ENCODE results near the gene HGS. TPM values are rescaled to one million over a fixed set of nuclear protein-coding genes. Genes with fewer than 3 reads are reported as not detected.
A peak's percentile ranks its signal among the peaks of the same experiment; 100 is the strongest.

HGS gene
- total RNA-seq, 1 donor from 2014 or later, result 31.7 TPM

- no peak for DNase-seq
These were observed 666 bp downstream of the HGS start for GRCh38 chr17:81684442-81684911.

DNA sequence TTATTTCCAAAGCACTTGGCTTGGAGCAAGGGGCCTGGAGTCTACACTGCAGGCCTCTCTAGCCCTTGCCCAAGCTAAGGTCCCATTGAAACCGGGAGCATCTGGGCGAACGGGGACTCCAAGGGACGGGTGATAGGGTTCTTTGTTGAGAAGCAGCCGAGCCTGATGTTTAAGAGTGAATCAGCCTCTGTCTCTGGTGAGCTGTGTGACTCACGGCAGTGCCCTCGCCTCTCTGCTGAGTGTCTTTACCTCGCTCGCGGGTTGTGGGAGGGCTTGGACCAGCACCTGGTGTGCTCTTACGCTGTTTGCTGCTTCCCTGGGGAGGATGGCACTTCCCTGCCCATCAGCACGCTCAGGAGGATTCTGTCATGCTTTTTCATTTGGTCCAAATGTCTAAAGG is 1.3 kb downstream of the HGS start:
- no peak for DNase-seq

DNA sequence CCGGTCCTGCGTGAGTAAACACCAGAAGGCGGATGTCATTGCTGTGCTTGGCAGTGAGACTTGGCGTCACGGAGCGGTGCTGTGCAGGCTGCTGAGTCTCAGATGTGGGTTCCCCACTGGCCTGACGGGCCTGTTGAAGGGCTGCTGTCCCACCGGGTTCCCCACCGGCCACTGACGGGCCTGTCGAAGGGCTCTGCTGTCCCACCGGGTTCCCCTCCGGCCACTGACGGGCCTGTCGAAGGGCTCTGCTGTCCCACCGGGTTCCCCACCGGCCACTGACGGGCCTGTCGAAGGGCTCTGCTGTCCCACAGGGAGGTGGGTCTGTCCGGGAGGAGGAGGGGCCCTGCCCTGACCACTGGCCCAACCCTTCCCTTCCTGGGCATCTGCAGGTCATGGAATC is 2.8 kb downstream of the HGS start:
- DNase-seq, result no peak

- no peak for DNase-seq
These were observed 4.1 kb downstream of the HGS start for GRCh38 chr17:81687770-81688541.

GRCh38 chr17:81688616-81689015 is 4.8 kb downstream of the HGS start:
- no peak for DNase-seq

GRCh38 chr17:81690066-81690465 is 6.3 kb downstream of the HGS start:
- no peak for DNase-seq

- DNase-seq, result no peak
These were observed 6.7 kb downstream of the HGS start for GRCh38 chr17:81690549-81690948.

DNA sequence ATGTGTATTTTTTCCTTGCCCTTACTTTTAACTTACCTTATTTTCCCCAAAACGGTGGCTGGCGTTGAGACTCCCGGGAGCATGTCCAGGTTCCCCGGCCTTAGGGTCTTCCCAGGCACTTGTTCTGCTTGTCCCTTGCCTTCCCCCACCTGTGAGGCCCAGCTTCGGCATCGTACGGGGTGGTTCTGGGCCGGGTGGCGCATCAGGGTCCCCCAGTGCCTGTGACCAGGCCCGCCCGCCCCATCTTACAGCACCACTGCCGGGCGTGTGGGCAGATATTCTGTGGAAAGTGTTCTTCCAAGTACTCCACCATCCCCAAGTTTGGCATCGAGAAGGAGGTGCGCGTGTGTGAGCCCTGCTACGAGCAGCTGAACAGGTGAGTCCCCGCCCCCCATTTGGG is 7.4 kb downstream of the HGS start:
- no peak for DNase-seq

DNA sequence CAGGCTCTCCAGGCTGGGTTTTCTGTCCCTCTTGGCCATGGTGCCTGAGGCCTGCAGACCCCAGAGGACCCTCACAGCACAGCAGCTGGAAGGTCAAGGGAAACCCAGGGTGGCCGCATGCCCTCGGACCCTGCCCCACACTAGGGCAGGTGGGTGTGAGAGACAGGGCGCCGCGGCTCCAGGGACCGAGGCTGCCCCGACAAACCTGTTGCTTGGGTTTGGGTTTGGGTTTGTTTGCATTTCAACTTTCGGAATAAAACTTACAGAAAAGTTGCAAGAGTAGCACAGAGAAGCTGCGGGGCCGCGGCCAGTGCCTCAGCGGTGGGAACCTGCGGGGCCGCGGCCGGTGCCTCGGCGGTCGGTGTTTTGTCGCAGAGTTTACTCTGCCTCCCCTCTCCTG is 7.8 kb downstream of the HGS start:
- no peak for DNase-seq

DNA sequence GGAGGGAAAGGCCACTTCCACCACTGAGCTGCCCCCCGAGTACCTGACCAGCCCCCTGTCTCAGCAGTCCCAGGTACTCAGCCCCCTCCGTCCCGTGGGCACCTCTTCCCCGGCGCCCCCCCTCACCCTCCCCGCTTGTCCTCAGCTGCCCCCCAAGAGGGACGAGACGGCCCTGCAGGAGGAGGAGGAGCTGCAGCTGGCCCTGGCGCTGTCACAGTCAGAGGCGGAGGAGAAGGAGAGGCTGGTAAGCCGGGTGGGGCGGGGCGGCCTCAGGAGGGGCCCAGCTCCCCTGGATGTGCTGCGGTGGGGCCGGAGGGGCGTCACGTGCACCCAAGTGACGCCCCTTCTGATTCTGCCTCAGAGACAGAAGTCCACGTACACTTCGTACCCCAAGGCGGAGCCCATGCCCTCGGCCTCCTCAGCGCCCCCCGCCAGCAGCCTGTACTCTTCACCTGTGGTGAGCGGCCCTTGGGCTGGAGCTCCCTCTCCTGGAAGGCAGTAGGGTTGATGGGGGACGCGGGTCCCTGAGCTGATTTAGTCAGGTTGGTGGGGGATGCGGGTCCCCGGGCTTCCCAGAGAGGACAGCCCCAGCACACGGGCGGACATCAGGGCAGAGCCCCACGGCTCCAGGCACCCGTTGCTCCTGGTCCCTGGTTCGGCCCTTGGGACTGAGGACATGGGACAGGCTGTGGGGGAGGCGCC is 9.8 kb downstream of the HGS start:
- no peak for DNase-seq

DNA sequence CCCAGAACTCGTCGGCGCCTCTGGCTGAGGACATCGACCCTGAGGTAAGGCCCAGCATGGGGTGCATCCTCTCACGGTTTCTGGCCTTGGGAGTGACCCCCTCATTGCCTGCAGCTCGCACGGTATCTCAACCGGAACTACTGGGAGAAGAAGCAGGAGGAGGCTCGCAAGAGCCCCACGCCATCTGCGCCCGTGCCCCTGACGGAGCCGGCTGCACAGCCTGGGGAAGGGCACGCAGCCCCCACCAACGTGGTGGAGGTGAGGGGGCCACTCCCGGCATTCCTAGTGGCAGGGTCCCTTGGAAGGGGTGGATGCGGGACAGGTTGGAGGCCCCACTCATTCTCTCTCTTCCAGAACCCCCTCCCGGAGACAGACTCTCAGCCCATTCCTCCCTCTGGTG is 11.0 kb downstream of the HGS start:
- no peak for DNase-seq

GRCh38 chr17:81695211-81695610 is 11.4 kb downstream of the HGS start:
- no peak for DNase-seq

- no peak for DNase-seq
These were observed 12.0 kb downstream of the HGS start for GRCh38 chr17:81695801-81696200.

GRCh38 chr17:81696218-81696941 is 12.6 kb downstream of the HGS start:
- no peak for DNase-seq

- no peak for DNase-seq
These were observed 13.6 kb downstream of the HGS start for GRCh38 chr17:81697261-81698044.

DNA sequence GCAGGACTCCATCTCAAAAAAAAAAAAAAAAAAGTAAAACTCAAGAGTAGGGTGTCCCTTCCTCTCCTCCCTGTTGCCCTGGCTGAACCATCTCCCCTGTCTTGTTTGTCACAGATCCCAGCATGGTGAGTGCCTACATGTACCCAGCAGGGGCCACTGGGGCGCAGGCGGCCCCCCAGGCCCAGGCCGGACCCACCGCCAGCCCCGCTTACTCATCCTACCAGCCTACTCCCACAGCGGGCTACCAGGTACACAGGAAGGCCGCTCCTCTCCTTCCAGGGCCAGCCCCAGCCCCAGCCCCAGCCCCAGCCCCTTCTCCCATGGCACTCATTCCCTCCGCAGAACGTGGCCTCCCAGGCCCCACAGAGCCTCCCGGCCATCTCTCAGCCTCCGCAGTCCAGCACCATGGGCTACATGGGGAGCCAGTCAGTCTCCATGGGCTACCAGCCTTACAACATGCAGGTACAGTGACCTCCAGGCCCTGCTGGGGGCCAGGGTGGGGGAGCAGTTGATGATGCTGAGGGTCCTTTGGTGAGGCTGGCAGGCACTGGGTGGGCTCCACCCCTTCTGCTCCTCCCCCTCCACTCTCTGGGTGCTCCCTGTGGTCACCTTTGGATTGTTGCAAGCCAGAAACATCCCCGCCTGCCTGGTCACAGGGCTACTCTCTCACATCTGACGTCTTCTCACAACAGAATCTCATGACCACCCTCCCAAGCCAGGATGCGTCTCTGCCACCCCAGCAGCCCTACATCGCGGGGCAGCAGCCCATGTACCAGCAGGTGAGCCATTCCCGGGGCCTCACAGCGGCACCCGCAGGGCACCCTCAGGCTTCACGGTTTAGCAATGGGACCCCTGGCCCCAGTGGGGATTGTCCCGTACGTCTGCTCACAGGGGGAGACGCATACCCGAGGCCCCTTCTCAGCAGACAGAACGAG is 16.8 kb downstream of the HGS start:
- no peak for DNase-seq

GRCh38 chr17:81701288-81702071 is 17.7 kb downstream of the HGS start:
- DNase-seq, result no peak

- DNase-seq, result peak; percentile 98
These were observed 19.3 kb downstream of the HGS start, which contains the start of gene MRPL12 for GRCh38 chr17:81702934-81703746. TSS of gene MRPL12 (plus strand) at chr17:81703367. CDS start at chr17:81703502, 135 bp downstream.
